Measurements from ENCODE around the gene CDK5RAP2.

DNA sequence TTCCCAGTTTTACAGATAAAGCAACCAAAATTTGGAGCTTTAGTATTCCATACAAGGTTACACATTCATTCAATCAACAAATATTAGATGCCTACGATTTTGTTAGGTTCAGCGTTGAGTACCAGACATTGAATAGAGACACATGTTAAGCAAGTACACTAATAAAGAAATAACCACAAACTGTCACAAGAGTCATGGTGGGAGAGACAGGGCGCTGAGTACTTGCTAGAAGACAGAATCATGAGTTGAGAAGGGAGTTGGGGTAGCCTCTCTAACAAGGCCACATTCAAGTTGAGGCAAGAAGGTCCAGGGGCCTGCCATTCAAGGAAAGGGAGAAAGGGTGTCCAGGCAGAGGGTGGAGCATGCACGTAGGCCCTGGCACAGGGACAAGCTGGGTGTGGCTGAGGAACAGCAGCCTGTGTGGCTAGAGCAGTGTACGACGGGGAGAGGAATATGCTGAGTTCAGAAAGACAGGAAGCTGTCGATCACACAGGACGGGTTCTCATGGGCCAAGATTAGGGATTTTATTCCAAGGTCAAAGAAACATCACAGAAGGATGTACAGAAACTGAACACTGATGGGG lies 17.0 kb downstream of the CDK5RAP2 start:
- no peak for TF ChIP-seq GATA2 (IDR thresholded peaks at IDR 0.05; ENCODE audit: low read depth, low read length)
- no peak for TF ChIP-seq GATA3 (IDR thresholded peaks at IDR 0.05; ENCODE audit: low read depth, low read length)

Data from SH-SY5Y (cell line).